HG03060 (cell line): ENCODE measurements around the gene S100A10.

Experiments
- ATAC-seq: cut with Tn5 transposase; IDR thresholded peaks from one replicate; pipeline ENCODE4 v1.9.1; 2021; ENCODE audit warnings: low read depth, moderate number of reproducible peaks; ENCODE audit not compliant: unreplicated experiment

S100A10 gene

GRCh38 chr1:151940541-151940940, 53.1 kb downstream of the S100A10 start:
- ATAC-seq, result no peak

GRCh38 chr1:151939779-151940178, 53.9 kb downstream of the S100A10 start:
- ATAC-seq, result no peak

- ATAC-seq, result no peak
Observed at GRCh38 chr1:151939141-151939540, 54.5 kb downstream of the S100A10 start.

- ATAC-seq, result no peak
Observed at GRCh38 chr1:151936653-151937052, 57.0 kb downstream of the S100A10 start.

- ATAC-seq, result no peak
Observed at GRCh38 chr1:151935894-151936602, 57.6 kb downstream of the S100A10 start.

- no peak for ATAC-seq
Observed at GRCh38 chr1:151935154-151935553, 58.5 kb downstream of the S100A10 start.

GRCh38 chr1:151934048-151934493, 59.6 kb downstream of the S100A10 start:
- no peak for ATAC-seq
